Stimulated activated memory B cell treated with anti-CD40 and anti-IgM and Interleukin-4, amounts not matched to agents 10 μg/mL and 1 μg/mL and 100 μg/mL, for 72 hours (primary cell): ENCODE results near the gene CADPS2.

Experiments used
- ATAC-seq: fragments of 150-1000 bp; cut with Tn5 transposase; 2 replicates; pipeline ENCODE4 v1.10.0; 2021
- H3K27ac Mint-ChIP-seq: one replicate; pipeline ENCODE4 v1.8.0; 2022; ENCODE audit warnings: mild to moderate bottlenecking, mixed read lengths
- H3K27me3 Mint-ChIP-seq: one replicate; pipeline ENCODE4 v1.8.0; 2022; ENCODE audit warnings: mixed read lengths
- H3K36me3 Mint-ChIP-seq: one replicate; pipeline ENCODE4 v1.8.0; 2022; ENCODE audit warnings: mixed read lengths
- H3K4me1 Mint-ChIP-seq: one replicate; pipeline ENCODE4 v1.8.0; 2022; ENCODE audit warnings: mixed read lengths
- H3K4me3 Mint-ChIP-seq: one replicate; pipeline ENCODE4 v1.8.0; 2022; ENCODE audit warnings: mild to moderate bottlenecking, moderate library complexity, mixed read lengths
- H3K9me3 Mint-ChIP-seq: one replicate; pipeline ENCODE4 v1.8.0; 2022; ENCODE audit warnings: mixed read lengths

CADPS2 gene

GRCh38 chr7:122397381-122397780, 488.9 kb downstream of the CADPS2 start:
- Mint-ChIP-seq H3K27ac (no peak overlapping the region), H3K4me3 (no peak overlapping the region), H3K36me3 (no peaks in the 10 kb centered on the region), H3K9me3 (no peaks in the 10 kb centered on the region), H3K27me3 (no peaks in the 10 kb centered on the region), H3K4me1 (no peaks in the 10 kb centered on the region)
- no peak for ATAC-seq

- Mint-ChIP-seq H3K27ac (no peak overlapping the region), H3K4me3 (no peak overlapping the region), H3K9me3 (no peaks in the 10 kb centered on the region), H3K27me3 (no peaks in the 10 kb centered on the region), H3K4me1 (no peaks in the 10 kb centered on the region), H3K36me3 (no peaks in the 10 kb centered on the region)
- no peak for ATAC-seq
Observed at GRCh38 chr7:122394512-122394911, 491.7 kb downstream of the CADPS2 start.

- Mint-ChIP-seq H3K9me3 (no peaks in the 10 kb centered on the region), H3K27ac (no peak overlapping the region), H3K27me3 (no peaks in the 10 kb centered on the region), H3K4me3 (no peak overlapping the region), H3K4me1 (no peaks in the 10 kb centered on the region), H3K36me3 (no peaks in the 10 kb centered on the region)
- ATAC-seq = no peak
Observed at GRCh38 chr7:122384528-122384927, 501.7 kb downstream of the CADPS2 start.

- Mint-ChIP-seq H3K9me3 (no peaks in the 10 kb centered on the region), H3K27me3 (no peaks in the 10 kb centered on the region), H3K27ac (no peak overlapping the region), H3K4me3 (no peak overlapping the region), H3K36me3 (no peaks in the 10 kb centered on the region), H3K4me1 (no peaks in the 10 kb centered on the region)
- peak; percentile 47 for ATAC-seq
Observed at GRCh38 chr7:122383934-122384333, 502.3 kb downstream of the CADPS2 start.

GRCh38 chr7:122380992-122381391, 505.3 kb downstream of the CADPS2 start:
- H3K4me1 Mint-ChIP-seq = no peaks in the 10 kb centered on the region
- H3K4me3 Mint-ChIP-seq = no peak overlapping the region
- H3K9me3 Mint-ChIP-seq = no peaks in the 10 kb centered on the region
- no peak overlapping the region for H3K27ac Mint-ChIP-seq
- ATAC-seq = no peak
- H3K36me3 Mint-ChIP-seq = no peaks in the 10 kb centered on the region
- no peaks in the 10 kb centered on the region for H3K27me3 Mint-ChIP-seq

GRCh38 chr7:122379491-122379890, 506.8 kb downstream of the CADPS2 start:
- H3K27me3 Mint-ChIP-seq = no peaks in the 10 kb centered on the region
- H3K9me3 Mint-ChIP-seq = no peaks in the 10 kb centered on the region
- ATAC-seq = no peak
- no peaks in the 10 kb centered on the region for H3K36me3 Mint-ChIP-seq
- H3K4me3 Mint-ChIP-seq = no peak overlapping the region
- H3K27ac Mint-ChIP-seq = no peak overlapping the region
- no peaks in the 10 kb centered on the region for H3K4me1 Mint-ChIP-seq

GRCh38 chr7:122369756-122370155, 516.5 kb downstream of the CADPS2 start:
- Mint-ChIP-seq H3K4me3 (no peak overlapping the region), H3K9me3 (no peaks in the 10 kb centered on the region), H3K36me3 (no peaks in the 10 kb centered on the region), H3K27me3 (no peaks in the 10 kb centered on the region), H3K4me1 (no peaks in the 10 kb centered on the region), H3K27ac (no peak overlapping the region)
- ATAC-seq = no peak

- H3K27ac Mint-ChIP-seq = no peak overlapping the region
- no peaks in the 10 kb centered on the region for H3K4me1 Mint-ChIP-seq
- no peak for ATAC-seq
Observed at GRCh38 chr7:122364761-122365280, 521.4 kb downstream of the CADPS2 start.

GRCh38 chr7:122363144-122363543, 523.1 kb downstream of the CADPS2 start:
- no peaks in the 10 kb centered on the region for H3K36me3 Mint-ChIP-seq
- H3K4me3 Mint-ChIP-seq = no peak overlapping the region
- no peaks in the 10 kb centered on the region for H3K4me1 Mint-ChIP-seq
- ATAC-seq = no peak
- H3K9me3 Mint-ChIP-seq = no peaks in the 10 kb centered on the region
- H3K27me3 Mint-ChIP-seq = no peaks in the 10 kb centered on the region
- no peak overlapping the region for H3K27ac Mint-ChIP-seq

More at GRCh38 chr7:122364761-122365280, 521.4 kb downstream of the CADPS2 start:
- Mint-ChIP-seq H3K27me3 (no peaks in the 10 kb centered on the region), H3K4me3 (no peak overlapping the region), H3K9me3 (no peaks in the 10 kb centered on the region), H3K36me3 (no peaks in the 10 kb centered on the region)

- Mint-ChIP-seq H3K27me3 (no peaks in the 10 kb centered on the region), H3K4me1 (no peaks in the 10 kb centered on the region), H3K36me3 (no peaks in the 10 kb centered on the region), H3K9me3 (no peaks in the 10 kb centered on the region), H3K27ac (no peak overlapping the region), H3K4me3 (no peak overlapping the region)
- no peak for ATAC-seq
Observed at GRCh38 chr7:122362473-122362872, 523.8 kb downstream of the CADPS2 start.

GRCh38 chr7:122354656-122355055, 531.6 kb downstream of the CADPS2 start:
- Mint-ChIP-seq H3K27me3 (no peaks in the 10 kb centered on the region), H3K27ac (no peak overlapping the region), H3K9me3 (no peaks in the 10 kb centered on the region), H3K4me1 (no peaks in the 10 kb centered on the region), H3K36me3 (no peaks in the 10 kb centered on the region), H3K4me3 (no peak overlapping the region)
- ATAC-seq = no peak

GRCh38 chr7:122352454-122352853, 533.8 kb downstream of the CADPS2 start:
- ATAC-seq = no peak
- no peaks in the 10 kb centered on the region for H3K9me3 Mint-ChIP-seq
- no peaks in the 10 kb centered on the region for H3K27me3 Mint-ChIP-seq
- H3K4me1 Mint-ChIP-seq = no peaks in the 10 kb centered on the region
- no peaks in the 10 kb centered on the region for H3K36me3 Mint-ChIP-seq
- no peak overlapping the region for H3K4me3 Mint-ChIP-seq
- no peak overlapping the region for H3K27ac Mint-ChIP-seq

- Mint-ChIP-seq H3K9me3 (no peaks in the 10 kb centered on the region), H3K27me3 (no peaks in the 10 kb centered on the region), H3K36me3 (no peaks in the 10 kb centered on the region), H3K27ac (no peak overlapping the region), H3K4me3 (no peak overlapping the region), H3K4me1 (no peaks in the 10 kb centered on the region)
- ATAC-seq = no peak
Observed at GRCh38 chr7:122350701-122351100, 535.6 kb downstream of the CADPS2 start.

GRCh38 chr7:122344303-122344620, 542.0 kb downstream of the CADPS2 start:
- H3K36me3 Mint-ChIP-seq = no peaks in the 10 kb centered on the region
- H3K4me1 Mint-ChIP-seq = no peaks in the 10 kb centered on the region
- no peak for ATAC-seq
- H3K4me3 Mint-ChIP-seq = no peak overlapping the region
- no peak overlapping the region for H3K27ac Mint-ChIP-seq
- no peaks in the 10 kb centered on the region for H3K9me3 Mint-ChIP-seq
- no peaks in the 10 kb centered on the region for H3K27me3 Mint-ChIP-seq

GRCh38 chr7:122343601-122344302, 542.5 kb downstream of the CADPS2 start:
- Mint-ChIP-seq H3K36me3 (no peaks in the 10 kb centered on the region), H3K27ac (no peak overlapping the region), H3K4me1 (no peaks in the 10 kb centered on the region), H3K27me3 (no peaks in the 10 kb centered on the region), H3K9me3 (no peaks in the 10 kb centered on the region), H3K4me3 (no peak overlapping the region)
- ATAC-seq = no peak

- no peak for ATAC-seq
- Mint-ChIP-seq H3K4me1 (no peaks in the 10 kb centered on the region), H3K27me3 (no peaks in the 10 kb centered on the region), H3K27ac (no peak overlapping the region), H3K36me3 (no peaks in the 10 kb centered on the region), H3K9me3 (no peaks in the 10 kb centered on the region), H3K4me3 (no peak overlapping the region)
Observed at GRCh38 chr7:122340427-122340826, 545.8 kb downstream of the CADPS2 start.
